ENCODE data around the gene DACT2. TPM values are rescaled to one million over a fixed set of nuclear protein-coding genes. Genes with fewer than 3 reads are reported as not detected.

Gene DACT2
- total RNA-seq, 1 experiment from 2014 or later, result 4.9 TPM

DNA sequence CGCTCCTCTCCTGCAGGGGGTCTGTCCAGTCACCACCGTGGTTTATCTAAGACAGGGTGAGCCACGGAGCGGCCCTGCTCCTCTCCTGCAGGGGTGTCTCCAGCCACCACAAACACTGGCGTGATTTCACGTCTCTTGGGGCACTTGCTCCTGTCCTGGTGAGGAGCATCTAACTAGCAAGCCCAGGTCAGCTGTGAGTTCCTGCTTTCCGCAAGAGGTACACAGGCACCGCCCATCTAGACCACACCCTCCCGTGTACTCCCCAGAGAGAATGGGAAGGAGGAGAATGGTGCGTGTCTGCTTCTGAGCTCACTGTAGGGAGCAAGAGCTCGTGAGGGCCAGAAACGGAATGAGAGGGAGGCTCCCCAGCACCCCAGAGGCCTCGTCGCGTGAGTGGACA lies 40.7 kb downstream of the DACT2 start:
- POLR2A ChIA-PET, result no interaction called here
- ATAC-seq (no peak), DNase-seq (ENCODE audit: low spot score) (no peak)
- no peak for TF ChIP-seq ZNF263 (CRISPR knock-in tag; IDR thresholded peaks at IDR 0.05; ENCODE audit: low read depth)
- TF ChIP-seq, protein P1, sequence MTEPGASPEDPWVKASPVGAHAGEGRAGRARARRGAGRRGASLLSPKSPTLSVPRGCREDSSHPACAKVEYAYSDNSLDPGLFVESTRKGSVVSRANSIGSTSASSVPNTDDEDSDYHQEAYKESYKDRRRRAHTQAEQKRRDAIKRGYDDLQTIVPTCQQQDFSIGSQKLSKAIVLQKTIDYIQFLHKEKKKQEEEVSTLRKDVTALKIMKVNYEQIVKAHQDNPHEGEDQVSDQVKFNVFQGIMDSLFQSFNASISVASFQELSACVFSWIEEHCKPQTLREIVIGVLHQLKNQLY (CRISPR knock-in tag; IDR thresholded peaks at IDR 0.05), result no peak
- no peak for TF ChIP-seq PRRX2 (CRISPR knock-in tag; IDR thresholded peaks at IDR 0.05)
- no peak for TF ChIP-seq MYBL2 (CRISPR knock-in tag; IDR thresholded peaks at IDR 0.05)
- TF ChIP-seq, protein P2, sequence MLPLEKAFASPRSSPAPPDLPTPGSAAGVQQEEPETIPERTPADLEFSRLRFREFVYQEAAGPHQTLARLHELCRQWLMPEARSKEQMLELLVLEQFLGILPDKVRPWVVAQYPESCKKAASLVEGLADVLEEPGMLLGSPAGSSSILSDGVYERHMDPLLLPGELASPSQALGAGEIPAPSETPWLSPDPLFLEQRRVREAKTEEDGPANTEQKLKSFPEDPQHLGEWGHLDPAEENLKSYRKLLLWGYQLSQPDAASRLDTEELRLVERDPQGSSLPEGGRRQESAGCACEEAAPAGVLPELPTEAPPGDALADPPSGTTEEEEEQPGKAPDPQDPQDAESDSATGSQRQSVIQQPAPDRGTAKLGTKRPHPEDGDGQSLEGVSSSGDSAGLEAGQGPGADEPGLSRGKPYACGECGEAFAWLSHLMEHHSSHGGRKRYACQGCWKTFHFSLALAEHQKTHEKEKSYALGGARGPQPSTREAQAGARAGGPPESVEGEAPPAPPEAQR (CRISPR knock-in tag; IDR thresholded peaks at IDR 0.05), result no peak
- TF ChIP-seq, protein P3, sequence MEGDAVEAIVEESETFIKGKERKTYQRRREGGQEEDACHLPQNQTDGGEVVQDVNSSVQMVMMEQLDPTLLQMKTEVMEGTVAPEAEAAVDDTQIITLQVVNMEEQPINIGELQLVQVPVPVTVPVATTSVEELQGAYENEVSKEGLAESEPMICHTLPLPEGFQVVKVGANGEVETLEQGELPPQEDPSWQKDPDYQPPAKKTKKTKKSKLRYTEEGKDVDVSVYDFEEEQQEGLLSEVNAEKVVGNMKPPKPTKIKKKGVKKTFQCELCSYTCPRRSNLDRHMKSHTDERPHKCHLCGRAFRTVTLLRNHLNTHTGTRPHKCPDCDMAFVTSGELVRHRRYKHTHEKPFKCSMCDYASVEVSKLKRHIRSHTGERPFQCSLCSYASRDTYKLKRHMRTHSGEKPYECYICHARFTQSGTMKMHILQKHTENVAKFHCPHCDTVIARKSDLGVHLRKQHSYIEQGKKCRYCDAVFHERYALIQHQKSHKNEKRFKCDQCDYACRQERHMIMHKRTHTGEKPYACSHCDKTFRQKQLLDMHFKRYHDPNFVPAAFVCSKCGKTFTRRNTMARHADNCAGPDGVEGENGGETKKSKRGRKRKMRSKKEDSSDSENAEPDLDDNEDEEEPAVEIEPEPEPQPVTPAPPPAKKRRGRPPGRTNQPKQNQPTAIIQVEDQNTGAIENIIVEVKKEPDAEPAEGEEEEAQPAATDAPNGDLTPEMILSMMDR (IDR thresholded peaks at IDR 0.05), result no peak
- TF ChIP-seq, protein P4, sequence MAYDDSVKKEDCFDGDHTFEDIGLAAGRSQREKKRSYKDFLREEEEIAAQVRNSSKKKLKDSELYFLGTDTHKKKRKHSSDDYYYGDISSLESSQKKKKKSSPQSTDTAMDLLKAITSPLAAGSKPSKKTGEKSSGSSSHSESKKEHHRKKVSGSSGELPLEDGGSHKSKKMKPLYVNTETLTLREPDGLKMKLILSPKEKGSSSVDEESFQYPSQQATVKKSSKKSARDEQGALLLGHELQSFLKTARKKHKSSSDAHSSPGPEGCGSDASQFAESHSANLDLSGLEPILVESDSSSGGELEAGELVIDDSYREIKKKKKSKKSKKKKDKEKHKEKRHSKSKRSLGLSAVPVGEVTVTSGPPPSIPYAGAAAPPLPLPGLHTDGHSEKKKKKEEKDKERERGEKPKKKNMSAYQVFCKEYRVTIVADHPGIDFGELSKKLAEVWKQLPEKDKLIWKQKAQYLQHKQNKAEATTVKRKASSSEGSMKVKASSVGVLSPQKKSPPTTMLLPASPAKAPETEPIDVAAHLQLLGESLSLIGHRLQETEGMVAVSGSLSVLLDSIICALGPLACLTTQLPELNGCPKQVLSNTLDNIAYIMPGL (CRISPR knock-in tag; IDR thresholded peaks at IDR 0.05), result no peak
- no peak for TF ChIP-seq TEAD4 (CRISPR knock-in tag; IDR thresholded peaks at IDR 0.05)
- no peak for TF ChIP-seq FOXP1 (CRISPR knock-in tag; IDR thresholded peaks at IDR 0.05; ENCODE audit: borderline replicate concordance)
- no peak for TF ChIP-seq CREM (CRISPR knock-in tag; IDR thresholded peaks at IDR 0.05)
- peaks cover 13% of the 10 kb centered on the region for H3K4me1 Mint-ChIP-seq
- peaks cover 5% of the 10 kb centered on the region; the same call in 1 of the 2 replicates for H3K9me3 Mint-ChIP-seq
- no peaks in the 10 kb centered on the region for H3K36me3 Mint-ChIP-seq
- no peaks in the 10 kb centered on the region; the same call in 1 of the 2 replicates for H3K27me3 Mint-ChIP-seq (ENCODE audit: low read depth)
- CTCF ChIA-PET, result interaction anchor here (1.5 kb wide), 1 partner anchor 110 kb away, joined by 4 read pairs; no protein-coding TSS in a partner anchor
- H3K27ac Mint-ChIP-seq, result no peak overlapping the region
- H3K4me3 Mint-ChIP-seq, result no peak overlapping the region

DNA sequence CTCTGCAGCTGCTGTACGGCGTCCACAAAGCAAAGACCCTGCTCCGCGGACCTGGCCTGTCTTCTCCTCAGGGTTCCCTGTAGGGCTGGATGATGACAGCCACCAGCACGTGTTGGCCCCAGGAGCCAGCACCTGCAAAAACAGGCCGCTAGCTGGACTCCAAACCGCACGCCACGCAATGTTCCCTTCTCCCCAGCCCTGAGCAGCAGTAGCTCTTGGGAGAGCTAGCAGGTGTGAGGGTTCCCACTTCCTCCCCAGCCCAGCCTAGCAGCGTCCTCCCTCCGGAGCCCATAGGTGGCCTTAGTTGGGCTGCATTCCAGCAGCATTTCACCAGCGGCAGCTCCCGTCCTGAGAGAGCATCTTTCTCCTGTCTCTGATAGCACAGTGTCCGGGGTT lies 42.3 kb downstream of the DACT2 start:
- Mint-ChIP-seq H3K27ac (no peak overlapping the region), H3K27me3 (ENCODE audit: low read depth) (no peaks in the 10 kb centered on the region; the same call in 1 of the 2 replicates), H3K36me3 (no peaks in the 10 kb centered on the region), H3K4me1 (peaks cover 25% of the 10 kb centered on the region), H3K9me3 (peaks cover 5% of the 10 kb centered on the region; the same call in 1 of the 2 replicates), H3K4me3 (no peak overlapping the region)
- ChIA-PET POLR2A (no interaction called here), CTCF (interaction anchor here (0.6 to 1.1 kb wide), 3 partner anchors 11 to 83 kb away, joined by 3 read pairs; no protein-coding TSS in a partner anchor)
- ATAC-seq (no peak), DNase-seq (ENCODE audit: low spot score) (no peak)
- TF ChIP-seq, protein P5, sequence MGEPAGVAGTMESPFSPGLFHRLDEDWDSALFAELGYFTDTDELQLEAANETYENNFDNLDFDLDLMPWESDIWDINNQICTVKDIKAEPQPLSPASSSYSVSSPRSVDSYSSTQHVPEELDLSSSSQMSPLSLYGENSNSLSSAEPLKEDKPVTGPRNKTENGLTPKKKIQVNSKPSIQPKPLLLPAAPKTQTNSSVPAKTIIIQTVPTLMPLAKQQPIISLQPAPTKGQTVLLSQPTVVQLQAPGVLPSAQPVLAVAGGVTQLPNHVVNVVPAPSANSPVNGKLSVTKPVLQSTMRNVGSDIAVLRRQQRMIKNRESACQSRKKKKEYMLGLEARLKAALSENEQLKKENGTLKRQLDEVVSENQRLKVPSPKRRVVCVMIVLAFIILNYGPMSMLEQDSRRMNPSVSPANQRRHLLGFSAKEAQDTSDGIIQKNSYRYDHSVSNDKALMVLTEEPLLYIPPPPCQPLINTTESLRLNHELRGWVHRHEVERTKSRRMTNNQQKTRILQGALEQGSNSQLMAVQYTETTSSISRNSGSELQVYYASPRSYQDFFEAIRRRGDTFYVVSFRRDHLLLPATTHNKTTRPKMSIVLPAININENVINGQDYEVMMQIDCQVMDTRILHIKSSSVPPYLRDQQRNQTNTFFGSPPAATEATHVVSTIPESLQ (CRISPR knock-in tag; IDR thresholded peaks at IDR 0.05), result no peak
- TF ChIP-seq MXD4 (CRISPR knock-in tag; IDR thresholded peaks at IDR 0.05; ENCODE audit: borderline replicate concordance) (no peak), NR2C2 (CRISPR knock-in tag; IDR thresholded peaks at IDR 0.05) (no peak), GABPB1 (CRISPR knock-in tag; IDR thresholded peaks at IDR 0.05) (no peak), ZNF317 (CRISPR knock-in tag; IDR thresholded peaks at IDR 0.05; ENCODE audit: borderline replicate concordance, low read depth) (no peak), MYBL2 (CRISPR knock-in tag; IDR thresholded peaks at IDR 0.05) (no peak), RORB (CRISPR knock-in tag; IDR thresholded peaks at IDR 0.05) (no peak), FOXJ3 (CRISPR knock-in tag; IDR thresholded peaks at IDR 0.05; ENCODE audit: borderline replicate concordance) (no peak), JUN (CRISPR knock-in tag; IDR thresholded peaks at IDR 0.05) (no peak), ZNF263 (CRISPR knock-in tag; IDR thresholded peaks at IDR 0.05; ENCODE audit: low read depth) (no peak), GRHL2 (CRISPR knock-in tag; IDR thresholded peaks at IDR 0.05; ENCODE audit: insufficient replicate concordance, severe bottlenecking) (no peak), ETV6 (CRISPR knock-in tag; IDR thresholded peaks at IDR 0.05) (no peak), TCF7 (CRISPR knock-in tag; IDR thresholded peaks at IDR 0.05; ENCODE audit: low read depth) (no peak), NR1H2 (CRISPR knock-in tag; IDR thresholded peaks at IDR 0.05) (no peak)
- TF ChIP-seq, protein P6, sequence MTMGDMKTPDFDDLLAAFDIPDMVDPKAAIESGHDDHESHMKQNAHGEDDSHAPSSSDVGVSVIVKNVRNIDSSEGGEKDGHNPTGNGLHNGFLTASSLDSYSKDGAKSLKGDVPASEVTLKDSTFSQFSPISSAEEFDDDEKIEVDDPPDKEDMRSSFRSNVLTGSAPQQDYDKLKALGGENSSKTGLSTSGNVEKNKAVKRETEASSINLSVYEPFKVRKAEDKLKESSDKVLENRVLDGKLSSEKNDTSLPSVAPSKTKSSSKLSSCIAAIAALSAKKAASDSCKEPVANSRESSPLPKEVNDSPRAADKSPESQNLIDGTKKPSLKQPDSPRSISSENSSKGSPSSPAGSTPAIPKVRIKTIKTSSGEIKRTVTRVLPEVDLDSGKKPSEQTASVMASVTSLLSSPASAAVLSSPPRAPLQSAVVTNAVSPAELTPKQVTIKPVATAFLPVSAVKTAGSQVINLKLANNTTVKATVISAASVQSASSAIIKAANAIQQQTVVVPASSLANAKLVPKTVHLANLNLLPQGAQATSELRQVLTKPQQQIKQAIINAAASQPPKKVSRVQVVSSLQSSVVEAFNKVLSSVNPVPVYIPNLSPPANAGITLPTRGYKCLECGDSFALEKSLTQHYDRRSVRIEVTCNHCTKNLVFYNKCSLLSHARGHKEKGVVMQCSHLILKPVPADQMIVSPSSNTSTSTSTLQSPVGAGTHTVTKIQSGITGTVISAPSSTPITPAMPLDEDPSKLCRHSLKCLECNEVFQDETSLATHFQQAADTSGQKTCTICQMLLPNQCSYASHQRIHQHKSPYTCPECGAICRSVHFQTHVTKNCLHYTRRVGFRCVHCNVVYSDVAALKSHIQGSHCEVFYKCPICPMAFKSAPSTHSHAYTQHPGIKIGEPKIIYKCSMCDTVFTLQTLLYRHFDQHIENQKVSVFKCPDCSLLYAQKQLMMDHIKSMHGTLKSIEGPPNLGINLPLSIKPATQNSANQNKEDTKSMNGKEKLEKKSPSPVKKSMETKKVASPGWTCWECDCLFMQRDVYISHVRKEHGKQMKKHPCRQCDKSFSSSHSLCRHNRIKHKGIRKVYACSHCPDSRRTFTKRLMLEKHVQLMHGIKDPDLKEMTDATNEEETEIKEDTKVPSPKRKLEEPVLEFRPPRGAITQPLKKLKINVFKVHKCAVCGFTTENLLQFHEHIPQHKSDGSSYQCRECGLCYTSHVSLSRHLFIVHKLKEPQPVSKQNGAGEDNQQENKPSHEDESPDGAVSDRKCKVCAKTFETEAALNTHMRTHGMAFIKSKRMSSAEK (CRISPR knock-in tag; IDR thresholded peaks at IDR 0.05; ENCODE audit: borderline replicate concordance), result no peak
